ENCODE results near the gene HSPA4L. TPM values are rescaled to one million over a fixed set of nuclear protein-coding genes. Genes with fewer than 3 reads are reported as not detected.

The HSPA4L gene
- total RNA-seq, 2 donors from 2014 or later, result 5.3 to 17.7 TPM

DNA sequence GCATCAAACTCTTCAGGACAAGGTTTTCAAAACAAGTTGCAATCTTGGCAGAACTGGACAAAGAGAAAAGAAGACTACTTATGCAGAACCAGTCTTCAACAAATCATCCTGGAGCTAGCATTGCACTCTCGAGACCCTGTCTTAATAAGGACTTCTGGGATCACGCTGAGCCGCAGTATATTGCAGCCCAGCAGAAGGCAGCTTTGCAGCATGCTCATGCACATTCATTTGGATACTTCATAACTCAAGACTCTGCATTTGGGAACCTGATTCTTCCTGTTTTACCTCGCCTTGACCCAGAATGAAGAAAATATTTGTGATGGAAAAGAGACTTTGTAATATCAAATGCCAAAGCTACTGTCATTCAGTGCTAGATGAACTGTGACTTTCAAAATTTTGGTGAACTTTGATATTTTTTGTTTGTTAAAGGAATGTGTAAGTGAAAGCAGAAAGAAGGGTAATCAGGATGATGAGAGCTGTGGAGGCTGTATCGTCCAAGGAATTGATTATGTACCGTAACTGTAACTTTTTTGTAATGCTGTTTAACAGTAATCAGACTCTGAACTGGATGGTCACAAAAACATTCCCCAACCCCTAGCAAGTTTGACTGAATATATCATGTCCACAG lies 27.2 kb downstream of the HSPA4L start:
- Histone ChIP-seq H3K9ac (ENCODE audit: low read depth in 2 of 2, low read length in 2 of 2) (no peak overlapping the region), H3K36me3 (no peaks in the 10 kb centered on the region), H3K9me3 (no peaks in the 10 kb centered on the region), H3K4me3 (no peak overlapping the region), H3K27ac (no peak overlapping the region), H3K27me3 (no peaks in the 10 kb centered on the region), H3K4me1 (no peaks in the 10 kb centered on the region)
- no peak for DNase-seq
- TF ChIP-seq, protein P1, sequence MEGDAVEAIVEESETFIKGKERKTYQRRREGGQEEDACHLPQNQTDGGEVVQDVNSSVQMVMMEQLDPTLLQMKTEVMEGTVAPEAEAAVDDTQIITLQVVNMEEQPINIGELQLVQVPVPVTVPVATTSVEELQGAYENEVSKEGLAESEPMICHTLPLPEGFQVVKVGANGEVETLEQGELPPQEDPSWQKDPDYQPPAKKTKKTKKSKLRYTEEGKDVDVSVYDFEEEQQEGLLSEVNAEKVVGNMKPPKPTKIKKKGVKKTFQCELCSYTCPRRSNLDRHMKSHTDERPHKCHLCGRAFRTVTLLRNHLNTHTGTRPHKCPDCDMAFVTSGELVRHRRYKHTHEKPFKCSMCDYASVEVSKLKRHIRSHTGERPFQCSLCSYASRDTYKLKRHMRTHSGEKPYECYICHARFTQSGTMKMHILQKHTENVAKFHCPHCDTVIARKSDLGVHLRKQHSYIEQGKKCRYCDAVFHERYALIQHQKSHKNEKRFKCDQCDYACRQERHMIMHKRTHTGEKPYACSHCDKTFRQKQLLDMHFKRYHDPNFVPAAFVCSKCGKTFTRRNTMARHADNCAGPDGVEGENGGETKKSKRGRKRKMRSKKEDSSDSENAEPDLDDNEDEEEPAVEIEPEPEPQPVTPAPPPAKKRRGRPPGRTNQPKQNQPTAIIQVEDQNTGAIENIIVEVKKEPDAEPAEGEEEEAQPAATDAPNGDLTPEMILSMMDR (IDR thresholded peaks at IDR 0.05), result no peak
- intact Hi-C loops (cut with DNase I), result no loop called here

DNA sequence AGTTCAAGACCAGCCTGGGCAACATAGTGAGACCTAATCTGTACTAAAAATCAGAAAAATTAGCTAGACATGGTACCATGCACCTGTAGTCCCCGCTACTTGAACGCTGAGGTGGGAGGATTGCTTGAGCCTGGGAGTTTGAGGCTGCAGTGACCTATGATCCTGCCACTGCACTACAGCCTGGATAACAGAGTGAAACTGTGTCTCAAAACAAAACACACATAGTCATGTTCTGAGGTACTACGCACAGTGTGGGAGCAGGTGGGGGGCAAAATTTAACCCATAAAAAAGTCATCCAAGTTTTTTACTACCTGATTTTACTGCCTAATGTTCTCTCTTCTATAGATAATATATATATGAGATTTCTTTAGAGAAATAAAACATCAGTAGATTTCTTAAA lies 28.4 kb downstream of the HSPA4L start:
- intact Hi-C loops (cut with DNase I), result no loop called here
- Histone ChIP-seq H3K9me3 (no peaks in the 10 kb centered on the region), H3K27ac (no peak overlapping the region), H3K36me3 (no peaks in the 10 kb centered on the region), H3K4me3 (no peak overlapping the region), H3K9ac (ENCODE audit: low read depth in 2 of 2, low read length in 2 of 2) (no peak overlapping the region), H3K4me1 (no peaks in the 10 kb centered on the region), H3K27me3 (no peaks in the 10 kb centered on the region)
- TF ChIP-seq, protein P1 (IDR thresholded peaks at IDR 0.05), result no peak
- DNase-seq, result no peak

DNA sequence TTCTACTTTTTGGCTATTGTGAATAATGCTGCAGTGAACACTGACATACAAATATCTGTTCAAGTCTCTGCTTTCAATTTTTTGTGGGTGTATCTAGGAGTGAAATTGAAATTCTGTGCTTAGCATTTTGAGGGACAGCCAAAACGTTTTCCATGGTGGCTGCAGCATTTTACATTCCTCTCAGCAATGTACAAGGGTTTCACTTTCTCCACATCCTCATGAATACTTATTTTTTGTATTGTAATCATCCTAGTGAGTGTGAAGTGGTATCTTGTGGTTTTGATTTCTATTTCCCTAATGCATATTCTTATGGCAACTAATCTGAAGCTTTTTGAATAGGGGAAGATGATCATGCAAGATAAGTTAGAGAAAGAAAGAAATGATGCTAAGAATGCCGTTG lies 40.3 kb downstream of the HSPA4L start:
- TF ChIP-seq, protein P1 (IDR thresholded peaks at IDR 0.05), result no peak
- no peaks in the 10 kb centered on the region for H3K9me3 ChIP-seq
- H3K9ac ChIP-seq (ENCODE audit: low read depth in 2 of 2, low read length in 2 of 2), result no peak overlapping the region
- intact Hi-C loops (cut with DNase I), result no loop called here
- H3K27me3 ChIP-seq, result no peaks in the 10 kb centered on the region
- H3K4me1 ChIP-seq, result no peaks in the 10 kb centered on the region
- no peak for DNase-seq
- H3K4me3 ChIP-seq, result no peak overlapping the region
- H3K27ac ChIP-seq, result no peak overlapping the region
- H3K36me3 ChIP-seq, result no peaks in the 10 kb centered on the region

DNA sequence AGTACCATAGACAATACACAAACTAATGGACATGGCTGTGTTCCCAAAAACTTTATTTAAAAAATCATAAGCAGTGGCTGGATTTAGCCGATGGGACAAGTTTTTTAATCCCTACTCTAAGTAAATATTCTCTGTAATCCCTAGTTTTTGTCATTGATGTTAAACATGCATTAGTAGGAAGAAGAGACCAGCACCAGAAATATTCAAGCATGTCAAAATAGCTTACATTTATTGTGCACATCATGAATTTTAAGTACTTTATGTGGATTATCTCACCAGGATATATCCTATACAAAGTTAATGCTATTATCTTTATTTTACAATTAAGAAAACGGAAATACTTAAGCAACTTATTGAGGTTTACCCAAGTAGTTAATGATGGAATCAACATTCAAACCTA lies 46.0 kb downstream of the HSPA4L start:
- intact Hi-C loops (cut with DNase I), result no loop called here
- Histone ChIP-seq H3K9ac (ENCODE audit: low read depth in 2 of 2, low read length in 2 of 2) (no peak overlapping the region), H3K36me3 (no peaks in the 10 kb centered on the region), H3K4me1 (no peaks in the 10 kb centered on the region), H3K27me3 (no peaks in the 10 kb centered on the region), H3K27ac (no peak overlapping the region), H3K4me3 (no peak overlapping the region), H3K9me3 (no peaks in the 10 kb centered on the region)
- no peak for DNase-seq
- TF ChIP-seq, protein P1 (IDR thresholded peaks at IDR 0.05), result no peak

DNA sequence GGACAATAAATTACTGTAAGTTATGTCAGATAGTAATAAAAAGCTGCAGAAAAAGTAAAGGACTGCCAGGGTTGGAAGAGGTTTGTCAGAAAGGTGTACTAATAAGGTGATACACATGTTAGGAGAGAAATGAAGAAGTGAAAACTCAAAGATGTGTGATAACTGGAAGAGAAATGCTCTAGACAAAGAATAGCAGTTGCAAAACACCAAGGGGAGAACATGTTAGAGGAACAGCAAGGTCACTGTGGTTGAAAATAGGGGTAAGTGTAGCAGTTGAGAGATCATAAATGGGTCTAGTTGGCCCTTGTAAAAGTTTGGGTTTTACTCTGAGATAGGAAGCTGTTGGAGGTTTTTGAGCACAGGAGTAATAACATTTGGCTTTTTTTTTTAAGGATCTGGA lies 46.9 kb downstream of the HSPA4L start:
- intact Hi-C loops (cut with DNase I), result no loop called here
- TF ChIP-seq, protein P1 (IDR thresholded peaks at IDR 0.05), result no peak
- Histone ChIP-seq H3K9ac (ENCODE audit: low read depth in 2 of 2, low read length in 2 of 2) (no peak overlapping the region), H3K27ac (no peak overlapping the region), H3K27me3 (no peaks in the 10 kb centered on the region), H3K4me1 (no peaks in the 10 kb centered on the region), H3K4me3 (no peak overlapping the region), H3K9me3 (no peaks in the 10 kb centered on the region), H3K36me3 (no peaks in the 10 kb centered on the region)
- no peak for DNase-seq
